ENCODE data around the gene GRIA2.

The GRIA2 gene

GRCh38 chr4:157405070-157405469, 184.5 kb downstream of the GRIA2 start:
- no peak for DNase-seq
